ENCODE results near the gene PARD3.
A peak's percentile ranks its signal among the peaks of the same experiment; 100 is the strongest.

The PARD3 gene

GRCh38 chr10:34474009-34474376, 341.1 kb downstream of the PARD3 start:
- peak; percentile 82 for DNase-seq (ENCODE audit: low read depth)
- no peak overlapping the region for H3K4me3 ChIP-seq (ENCODE audit: control insufficient read depth, low read depth, low read length)
- no peak for TF ChIP-seq CTCF (conservative IDR thresholded peaks at IDR 0.05; ENCODE audit: control insufficient read depth, insufficient read depth, low read depth, low read length)

GRCh38 chr10:34473174-34474008, 341.7 kb downstream of the PARD3 start:
- no peak for TF ChIP-seq CTCF (conservative IDR thresholded peaks at IDR 0.05; ENCODE audit: control insufficient read depth, insufficient read depth, low read depth, low read length)
- DNase-seq (ENCODE audit: low read depth), result no peak
- H3K4me3 ChIP-seq (ENCODE audit: control insufficient read depth, low read depth, low read length), result no peak overlapping the region

GRCh38 chr10:34470307-34470706, 344.8 kb downstream of the PARD3 start:
- H3K4me3 ChIP-seq (ENCODE audit: control insufficient read depth, low read depth, low read length), result no peak overlapping the region
- no peak for TF ChIP-seq CTCF (conservative IDR thresholded peaks at IDR 0.05; ENCODE audit: control insufficient read depth, insufficient read depth, low read depth, low read length)
- DNase-seq (ENCODE audit: low read depth), result no peak

GRCh38 chr10:34469446-34469845, 345.6 kb downstream of the PARD3 start:
- no peak overlapping the region for H3K4me3 ChIP-seq (ENCODE audit: control insufficient read depth, low read depth, low read length)
- TF ChIP-seq CTCF (conservative IDR thresholded peaks at IDR 0.05; ENCODE audit: control insufficient read depth, insufficient read depth, low read depth, low read length), result no peak
- no peak for DNase-seq (ENCODE audit: low read depth)

- DNase-seq (ENCODE audit: low read depth), result no peak
- no peak for TF ChIP-seq CTCF (conservative IDR thresholded peaks at IDR 0.05; ENCODE audit: control insufficient read depth, insufficient read depth, low read depth, low read length)
- H3K4me3 ChIP-seq (ENCODE audit: control insufficient read depth, low read depth, low read length), result no peak overlapping the region
Observed at GRCh38 chr10:34467902-34468301, 347.2 kb downstream of the PARD3 start.

- DNase-seq (ENCODE audit: low read depth), result no peak
- no peak overlapping the region for H3K4me3 ChIP-seq (ENCODE audit: control insufficient read depth, low read depth, low read length)
- TF ChIP-seq CTCF (conservative IDR thresholded peaks at IDR 0.05; ENCODE audit: control insufficient read depth, insufficient read depth, low read depth, low read length), result no peak
Observed at GRCh38 chr10:34467364-34467763, 347.7 kb downstream of the PARD3 start.

Measured in fibroblast of mammary gland (primary cell).